Limb (tissue), 2 donors: ENCODE data around the gene SMIM3.

Experiments used
- DNase-seq, 2 donors: peaks; one replicate each; pipeline ENCODE4 v3.0.0-alpha.2; 2016; ENCODE audit errors: extremely low spot score in 2 of 2

Gene SMIM3

GRCh38 chr5:150765011-150765798 lies 13.4 kb upstream of the SMIM3 start:
- no peak for DNase-seq

GRCh38 chr5:150765799-150766169 lies 12.8 kb upstream of the SMIM3 start:
- DNase-seq = no peak

- DNase-seq = no peak
Observed at GRCh38 chr5:150766251-150766650, 12.3 kb upstream of the SMIM3 start.

GRCh38 chr5:150771034-150771795 lies 7.3 kb upstream of the SMIM3 start:
- no peak for DNase-seq

- no peak for DNase-seq
Observed at GRCh38 chr5:150774145-150774544, 4.4 kb upstream of the SMIM3 start.

GRCh38 chr5:150777685-150778084 lies 872 bp upstream of the SMIM3 start:
- no peak for DNase-seq

- no peak for DNase-seq
Observed at GRCh38 chr5:150778088-150778516, 455 bp upstream of the SMIM3 start.

- no peak for DNase-seq
Observed at GRCh38 chr5:150779397-150780186, 1.0 kb downstream of the SMIM3 start.

GRCh38 chr5:150780187-150780692 lies 1.7 kb downstream of the SMIM3 start:
- DNase-seq = no peak

- DNase-seq = no peak
Observed at GRCh38 chr5:150780816-150781221, 2.3 kb downstream of the SMIM3 start.

GRCh38 chr5:150781706-150782614 lies 3.4 kb downstream of the SMIM3 start:
- peak; percentile 54 to 71 for DNase-seq

GRCh38 chr5:150782850-150783249 lies 4.3 kb downstream of the SMIM3 start:
- DNase-seq = no peak

- DNase-seq = peak; percentile 53 to 86
Observed at GRCh38 chr5:150783422-150783928, 4.9 kb downstream of the SMIM3 start.

GRCh38 chr5:150785950-150786349 lies 7.4 kb downstream of the SMIM3 start:
- DNase-seq = no peak

- no peak for DNase-seq
Observed at GRCh38 chr5:150786876-150787275, 8.3 kb downstream of the SMIM3 start.

- no peak for DNase-seq
Observed at GRCh38 chr5:150787656-150788055, 9.1 kb downstream of the SMIM3 start.

GRCh38 chr5:150788977-150789376 lies 10.4 kb downstream of the SMIM3 start:
- no peak for DNase-seq

GRCh38 chr5:150789450-150789849 lies 10.9 kb downstream of the SMIM3 start:
- DNase-seq = no peak

- no peak for DNase-seq
Observed at GRCh38 chr5:150789943-150790611, 11.5 kb downstream of the SMIM3 start.

- DNase-seq = no peak
Observed at GRCh38 chr5:150791536-150791935, 13.0 kb downstream of the SMIM3 start.
